ENCODE results near the gene SAMD5.

The SAMD5 gene

GRCh38 chr6:147611992-147612391 lies 103.5 kb downstream of the SAMD5 start:
- no peak overlapping the region for H3K27ac ChIP-seq

GRCh38 chr6:147614501-147614900 lies 106.0 kb downstream of the SAMD5 start:
- no peak overlapping the region for H3K27ac ChIP-seq
- TF ChIP-seq ZFX (IDR thresholded peaks at IDR 0.05) (no peak), CTCF (conservative IDR thresholded peaks at IDR 0.05) (no peak)

More at GRCh38 chr6:147611992-147612391, 103.5 kb downstream of the SAMD5 start:
- TF ChIP-seq ZFX (IDR thresholded peaks at IDR 0.05), result no peak
- no peak for TF ChIP-seq CTCF (conservative IDR thresholded peaks at IDR 0.05)

- TF ChIP-seq CTCF (conservative IDR thresholded peaks at IDR 0.05) (no peak), ZFX (IDR thresholded peaks at IDR 0.05) (no peak)
- H3K27ac ChIP-seq, result no peak overlapping the region
These were observed 107.4 kb downstream of the SAMD5 start for GRCh38 chr6:147615659-147616456.

GRCh38 chr6:147617366-147617765 lies 108.9 kb downstream of the SAMD5 start:
- TF ChIP-seq CTCF (conservative IDR thresholded peaks at IDR 0.05) (no peak), ZFX (IDR thresholded peaks at IDR 0.05) (no peak)
- H3K27ac ChIP-seq, result no peak overlapping the region

- H3K27ac ChIP-seq, result no peak overlapping the region
- TF ChIP-seq CTCF (conservative IDR thresholded peaks at IDR 0.05) (no peak), ZFX (IDR thresholded peaks at IDR 0.05) (no peak)
These were observed 110.0 kb downstream of the SAMD5 start for GRCh38 chr6:147618457-147618856.

- TF ChIP-seq ZFX (IDR thresholded peaks at IDR 0.05) (no peak), CTCF (conservative IDR thresholded peaks at IDR 0.05) (no peak)
- H3K27ac ChIP-seq, result no peak overlapping the region
These were observed 110.4 kb downstream of the SAMD5 start for GRCh38 chr6:147618927-147619326.
